Left kidney (tissue), 2 donors: ENCODE data around the gene GPAT3. TPM values are rescaled to one million over a fixed set of nuclear protein-coding genes. Genes with fewer than 3 reads are reported as not detected.
"Not testable (repeated sequence)": the region's sequence is repeated elsewhere in the genome, so short reads cannot be mapped to it uniquely, and the experiment has no call there.

Source experiments
- DNase-seq: peaks from one replicate; pipeline ENCODE4 v3.0.0-alpha.2; 2013
- polyA plus RNA-seq: library from polyadenylated mRNA; unstranded; fragments of 120-200 nt; gene quantifications from one replicate; pipeline ENCODE4 v1.2.1, GENCODE V29; 2013; ENCODE audit not compliant: insufficient read length

The GPAT3 gene
- polyA plus RNA-seq, 1 donor, result 14.5 TPM

DNA sequence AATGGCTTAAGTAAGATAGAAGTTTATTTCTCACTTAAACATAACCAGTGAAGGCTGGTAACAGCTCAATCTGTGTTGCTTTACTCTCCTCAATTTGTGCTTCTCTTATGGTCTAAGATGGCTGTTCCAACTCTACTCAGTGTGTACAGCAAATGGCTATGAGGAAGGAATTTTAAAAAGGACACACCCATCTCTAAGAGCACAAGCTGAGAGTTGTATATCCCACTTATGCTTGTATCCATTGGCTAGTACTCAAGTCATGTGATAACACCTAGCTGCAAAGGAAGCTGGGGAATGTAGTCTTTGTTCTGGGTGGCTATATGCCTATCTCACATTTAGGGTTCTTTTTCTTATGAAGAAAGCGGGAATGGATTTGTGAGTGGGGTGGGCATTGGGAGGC, 63.3 kb downstream of the GPAT3 start:
- no peak for DNase-seq

- no peak for DNase-seq
Observed at GRCh38 chr4:83603129-83603528, 67.2 kb downstream of the GPAT3 start.

GRCh38 chr4:83604321-83604720, 68.4 kb downstream of the GPAT3 start:
- DNase-seq, result no peak

- DNase-seq, result no peak
Observed at GRCh38 chr4:83605210-83605609, 69.3 kb downstream of the GPAT3 start.

DNA sequence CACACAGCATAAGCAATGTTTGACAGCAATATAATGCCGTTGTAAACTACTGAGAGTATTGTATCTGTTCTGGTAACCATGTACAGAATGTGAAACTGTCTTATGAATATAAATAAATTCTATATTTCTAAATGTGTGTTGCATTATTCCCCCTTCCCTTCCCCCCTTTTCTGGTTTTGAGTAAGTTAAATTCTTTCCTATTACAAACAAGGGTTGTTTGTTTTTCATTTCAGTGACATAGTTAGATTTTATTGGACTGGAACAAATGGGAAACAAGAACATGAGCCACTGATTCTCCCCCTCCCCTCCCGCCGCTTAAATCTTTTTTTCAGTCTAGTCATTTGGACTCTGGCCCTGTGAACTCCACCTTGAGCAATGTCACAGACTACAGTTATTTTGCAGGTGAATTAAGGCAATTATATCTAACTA, 69.8 kb downstream of the GPAT3 start:
- DNase-seq, result peak; percentile 68

DNA sequence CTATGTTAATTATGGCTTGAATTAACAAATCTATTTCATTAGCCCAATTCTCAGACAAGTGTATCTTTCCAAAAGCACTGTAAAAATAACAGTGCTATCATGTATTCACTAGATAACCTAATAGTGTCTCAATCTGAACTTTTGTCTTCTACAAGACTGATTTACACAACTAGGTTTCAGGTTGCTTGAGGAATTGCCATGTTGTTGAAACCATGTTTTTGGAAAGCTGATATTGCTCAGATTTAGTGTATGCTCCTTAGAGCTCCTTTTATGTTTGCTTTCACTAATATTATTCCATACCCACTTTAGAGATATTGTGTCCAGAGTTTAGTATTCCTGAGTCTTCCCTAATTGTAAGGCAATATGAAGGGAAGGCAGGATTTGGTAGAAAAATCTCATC, 70.6 kb downstream of the GPAT3 start:
- no peak for DNase-seq

GRCh38 chr4:83606898-83607297, 71.0 kb downstream of the GPAT3 start:
- DNase-seq, result no peak

- no peak for DNase-seq
Observed at GRCh38 chr4:83609365-83609764, 73.5 kb downstream of the GPAT3 start.

DNA sequence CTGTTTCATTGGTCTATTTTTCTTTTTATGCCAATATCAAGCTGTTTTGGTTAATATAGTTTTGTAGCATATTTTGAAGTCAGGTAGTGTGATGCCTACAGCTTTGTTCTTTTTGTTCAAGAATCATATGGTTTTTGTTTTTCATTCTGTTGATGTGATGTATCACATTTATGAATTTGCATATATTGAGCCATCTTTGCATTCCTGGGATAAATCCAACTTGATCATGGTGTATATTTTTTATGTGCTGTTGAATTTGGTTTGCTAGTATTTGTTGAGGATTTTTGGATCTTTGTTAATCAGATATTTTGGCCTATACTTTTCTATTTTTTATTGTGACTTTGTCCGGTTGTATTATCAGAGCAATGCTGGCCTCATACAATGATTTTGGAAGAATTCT, 74.8 kb downstream of the GPAT3 start:
- no peak for DNase-seq

- DNase-seq, result no peak
Observed at GRCh38 chr4:83613023-83613422, 77.1 kb downstream of the GPAT3 start.

DNA sequence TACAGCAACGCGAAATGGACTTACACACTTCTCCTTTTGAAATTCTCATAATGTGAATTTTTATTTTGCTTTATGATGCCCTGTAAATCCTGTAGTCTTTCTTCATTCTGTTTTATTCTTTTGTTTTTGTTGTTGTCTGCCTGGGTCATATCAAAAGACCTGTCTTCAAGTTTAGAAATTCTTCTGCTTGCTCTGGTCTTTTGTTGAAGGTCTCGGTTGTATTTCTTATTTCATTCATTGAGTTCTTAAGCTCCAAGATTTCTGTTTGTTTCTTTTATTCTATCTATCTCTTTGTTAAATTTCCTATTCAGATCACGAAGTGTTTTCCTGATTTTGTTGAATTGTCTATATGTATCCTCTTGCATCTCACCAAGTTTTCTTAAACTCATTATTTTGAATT, 78.1 kb downstream of the GPAT3 start:
- DNase-seq, result no peak

DNA sequence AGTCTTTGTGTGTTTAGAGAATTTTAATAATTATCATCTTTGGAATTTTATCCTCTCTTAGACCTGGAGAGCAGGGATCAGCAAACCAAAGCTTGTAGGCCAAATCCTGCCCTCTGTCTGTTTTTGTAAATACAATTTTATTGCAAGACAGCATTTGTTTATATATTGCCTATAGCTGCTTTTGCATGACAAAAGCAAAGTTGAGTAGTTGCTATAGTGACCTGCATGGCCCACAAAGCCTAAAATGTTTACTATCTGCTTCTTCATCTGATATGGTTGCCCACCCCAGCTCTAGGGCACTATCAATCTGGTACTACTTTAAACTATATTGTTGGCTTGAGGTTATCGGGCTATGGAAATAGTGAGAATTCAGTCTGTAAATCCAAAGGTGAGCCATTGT, 80.3 kb downstream of the GPAT3 start:
- no peak for DNase-seq

GRCh38 chr4:83617371-83618035, 81.6 kb downstream of the GPAT3 start:
- no peak for DNase-seq

- no peak for DNase-seq
Observed at GRCh38 chr4:83618431-83618830, 82.5 kb downstream of the GPAT3 start.

- DNase-seq, result no peak
Observed at GRCh38 chr4:83618991-83619645, 83.2 kb downstream of the GPAT3 start.

DNA sequence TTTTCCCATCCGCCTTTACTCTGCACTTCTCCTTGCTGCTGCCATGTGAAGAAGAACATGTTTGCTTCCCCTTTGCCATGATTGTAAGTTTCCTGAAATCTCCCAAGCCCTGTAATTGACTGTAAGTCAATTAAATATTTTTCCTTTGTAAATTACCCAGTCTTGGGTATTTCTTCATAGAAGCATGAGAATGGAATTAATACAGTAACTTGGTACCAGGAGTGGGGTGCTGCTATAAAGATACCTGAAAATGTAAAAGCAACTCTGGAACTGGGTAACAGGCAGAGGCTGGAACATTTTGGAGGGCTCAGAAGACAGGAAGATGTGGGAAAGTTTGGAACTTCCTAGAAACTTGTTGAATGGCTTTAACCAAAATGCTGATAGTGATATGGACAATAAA, 86.2 kb downstream of the GPAT3 start:
- not testable (repeated sequence) for DNase-seq

GRCh38 chr4:83625821-83626220, 89.9 kb downstream of the GPAT3 start:
- DNase-seq, result no peak

DNA sequence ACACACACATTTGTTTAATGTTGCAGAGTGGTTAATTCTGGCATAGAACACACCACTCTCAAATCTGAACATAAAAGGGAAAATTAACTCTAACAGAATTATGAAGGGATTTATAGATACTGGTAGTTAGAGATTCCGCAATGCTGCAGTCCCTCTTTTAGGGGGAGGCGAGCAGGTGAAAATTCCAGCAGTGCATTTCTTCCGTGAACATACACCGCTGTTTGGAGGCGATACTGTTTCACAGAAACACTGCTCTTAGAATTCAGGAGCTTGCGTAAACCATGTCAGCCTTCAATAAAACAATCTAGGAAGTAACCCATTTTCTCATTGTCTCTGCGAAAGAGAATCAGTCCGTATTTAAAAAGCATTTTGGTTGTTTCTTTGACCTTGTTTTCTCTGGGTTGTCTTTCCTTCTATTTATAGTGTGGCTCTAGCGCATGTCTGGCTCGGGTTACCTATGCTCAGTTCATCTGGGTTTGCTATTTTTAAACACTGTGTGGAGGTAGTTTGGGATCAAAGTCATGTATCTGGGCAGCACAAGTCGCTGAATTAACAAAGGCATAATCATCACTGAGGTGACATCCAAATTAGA, 90.4 kb downstream of the GPAT3 start:
- DNase-seq, result no peak

DNA sequence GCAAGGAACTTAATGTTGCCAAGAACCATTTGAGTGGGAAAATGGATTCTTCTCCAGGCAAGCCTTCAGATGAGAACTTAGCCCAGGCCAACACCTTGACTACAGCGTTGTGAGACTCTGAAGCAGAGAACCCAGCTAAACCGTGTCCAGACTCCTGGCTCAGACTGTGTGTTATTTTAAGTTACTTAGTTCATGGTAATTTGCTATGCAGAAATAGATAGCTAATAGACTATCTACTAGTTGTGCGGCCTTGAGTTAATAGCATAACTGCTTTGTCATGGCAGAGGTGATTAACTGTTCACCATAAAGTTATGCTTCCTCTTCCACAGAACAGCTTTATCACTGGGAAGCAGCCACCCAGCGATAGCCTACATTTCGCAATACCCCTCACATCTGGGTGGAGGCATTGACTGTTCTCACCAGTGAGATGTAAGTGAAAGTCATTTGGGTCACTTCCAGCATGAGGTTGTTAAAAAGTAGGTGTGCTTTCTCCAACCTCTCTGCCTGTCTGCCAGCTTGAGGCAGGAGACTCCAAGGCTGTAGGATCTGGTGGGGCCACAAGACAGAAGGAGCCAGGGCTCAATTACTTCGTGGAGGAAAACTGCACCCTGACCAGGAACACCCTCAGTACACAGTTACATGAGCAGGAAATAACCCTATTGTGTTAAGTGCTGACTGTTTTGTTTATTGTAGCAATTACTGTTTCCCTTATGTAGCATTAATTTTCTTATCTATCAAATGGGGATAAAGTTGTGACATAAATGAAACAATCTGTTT, 94.2 kb downstream of the GPAT3 start:
- no peak for DNase-seq

DNA sequence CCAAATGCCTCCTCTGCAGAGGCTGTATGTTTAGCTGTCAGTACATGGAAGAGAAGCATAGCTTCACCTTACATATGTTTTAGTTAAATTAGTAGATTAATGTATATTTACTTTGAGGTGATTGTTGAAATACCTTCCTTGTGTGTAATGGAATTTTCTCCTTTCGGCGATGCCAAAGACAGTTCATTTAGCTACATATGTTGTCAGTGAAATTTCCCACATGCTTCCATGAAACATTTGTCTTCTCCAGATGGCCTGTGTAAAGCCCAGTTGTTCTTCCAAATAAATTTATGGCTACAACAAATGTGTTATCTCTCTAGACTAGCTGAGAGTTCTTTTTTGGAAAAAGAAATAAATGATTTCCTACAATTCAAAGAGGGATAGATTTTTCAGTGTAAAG, 95.2 kb downstream of the GPAT3 start:
- no peak for DNase-seq

DNA sequence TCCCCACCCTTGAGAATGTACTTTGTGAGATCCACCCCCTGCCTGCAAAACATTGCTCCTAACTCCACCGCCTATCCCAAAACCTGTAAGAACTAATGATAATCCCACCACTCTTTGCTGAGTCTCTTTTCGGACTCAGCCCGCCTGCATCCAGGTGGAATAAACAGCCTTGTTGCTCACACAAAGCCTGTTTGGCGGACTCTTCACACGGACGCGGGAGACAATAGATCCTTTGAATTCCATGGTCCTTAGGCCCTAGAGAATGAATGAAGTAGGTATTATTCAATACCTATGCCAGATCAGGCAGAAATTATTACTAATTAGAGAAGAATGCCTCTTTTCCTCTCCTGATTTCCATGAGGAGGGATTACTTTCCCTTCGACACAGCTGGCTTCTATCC, 101.0 kb downstream of the GPAT3 start:
- DNase-seq, result no peak

GRCh38 chr4:83639849-83640493, 104.1 kb downstream of the GPAT3 start:
- DNase-seq, result peak; percentile 83
